ENCODE results near the gene RNF144A.

- TF ChIP-seq, protein P1, sequence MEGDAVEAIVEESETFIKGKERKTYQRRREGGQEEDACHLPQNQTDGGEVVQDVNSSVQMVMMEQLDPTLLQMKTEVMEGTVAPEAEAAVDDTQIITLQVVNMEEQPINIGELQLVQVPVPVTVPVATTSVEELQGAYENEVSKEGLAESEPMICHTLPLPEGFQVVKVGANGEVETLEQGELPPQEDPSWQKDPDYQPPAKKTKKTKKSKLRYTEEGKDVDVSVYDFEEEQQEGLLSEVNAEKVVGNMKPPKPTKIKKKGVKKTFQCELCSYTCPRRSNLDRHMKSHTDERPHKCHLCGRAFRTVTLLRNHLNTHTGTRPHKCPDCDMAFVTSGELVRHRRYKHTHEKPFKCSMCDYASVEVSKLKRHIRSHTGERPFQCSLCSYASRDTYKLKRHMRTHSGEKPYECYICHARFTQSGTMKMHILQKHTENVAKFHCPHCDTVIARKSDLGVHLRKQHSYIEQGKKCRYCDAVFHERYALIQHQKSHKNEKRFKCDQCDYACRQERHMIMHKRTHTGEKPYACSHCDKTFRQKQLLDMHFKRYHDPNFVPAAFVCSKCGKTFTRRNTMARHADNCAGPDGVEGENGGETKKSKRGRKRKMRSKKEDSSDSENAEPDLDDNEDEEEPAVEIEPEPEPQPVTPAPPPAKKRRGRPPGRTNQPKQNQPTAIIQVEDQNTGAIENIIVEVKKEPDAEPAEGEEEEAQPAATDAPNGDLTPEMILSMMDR (IDR thresholded peaks at IDR 0.05) = no peak
- no peak for TF ChIP-seq POLR2A (IDR thresholded peaks at IDR 0.05)
Observed at GRCh38 chr2:6973895-6974545, 56.8 kb downstream of the RNF144A start.

All from ovary (tissue), 3 donors.